HEK293 (cell line): ENCODE measurements around the gene SLC25A31.

ENCODE experiments used
- GLI4 ChIP-seq: fragments of 450-650 bp; formaldehyde crosslinking; IDR thresholded peaks from 2 replicates; pipeline ENCODE4 v1.5.1; 2016; ENCODE audit warnings: missing biosample characterization, missing genetic modification characterization
- OSR2 ChIP-seq: fragments of 450-650 bp; formaldehyde crosslinking; IDR thresholded peaks from 2 replicates; pipeline ENCODE4 v1.5.1; 2016; ENCODE audit warnings: missing biosample characterization, missing genetic modification characterization
- SCRT1 ChIP-seq: fragments of 450-650 bp; formaldehyde crosslinking; IDR thresholded peaks from 2 replicates; pipeline ENCODE4 v1.5.1; 2016; ENCODE audit warnings: missing biosample characterization, missing genetic modification characterization, borderline replicate concordance
- SETDB1 ChIP-seq: IDR thresholded peaks from one replicate; pipeline ENCODE4 v1.6.1; 2017; ENCODE audit warnings: mild to moderate bottlenecking, low read length, moderate library complexity, mixed read lengths; ENCODE audit not compliant: insufficient read length
- TCF7L2 ChIP-seq: IDR thresholded peaks from 2 replicates; pipeline ENCODE4 v1.6.1; 2011; ENCODE audit warnings: low read depth, mild to moderate bottlenecking, inconsistent platforms, low read length, moderate library complexity, borderline replicate concordance
- YY2 ChIP-seq: fragments of 450-650 bp; formaldehyde crosslinking; IDR thresholded peaks from 2 replicates; pipeline ENCODE4 v1.5.1; 2016; ENCODE audit warnings: missing biosample characterization, missing genetic modification characterization
- ZBTB21 ChIP-seq: fragments of 450-650 bp; formaldehyde crosslinking; IDR thresholded peaks from 2 replicates; pipeline ENCODE4 v1.5.1; 2017; ENCODE audit warnings: missing biosample characterization, missing genetic modification characterization
- ZFP37 ChIP-seq: fragments of 450-650 bp; formaldehyde crosslinking; IDR thresholded peaks from 2 replicates; pipeline ENCODE4 v1.5.1; 2016; ENCODE audit warnings: missing biosample characterization, missing genetic modification characterization
- ZNF140 ChIP-seq: fragments of 450-650 bp; formaldehyde crosslinking; IDR thresholded peaks from 2 replicates; pipeline ENCODE4 v1.5.1; 2016; ENCODE audit warnings: missing biosample characterization, missing genetic modification characterization
- ZNF155 ChIP-seq: fragments of 450-650 bp; formaldehyde crosslinking; IDR thresholded peaks from 2 replicates; pipeline ENCODE4 v1.5.1; 2016; ENCODE audit warnings: missing biosample characterization, missing genetic modification characterization
- ZNF157 ChIP-seq: fragments of 450-650 bp; formaldehyde crosslinking; IDR thresholded peaks from 2 replicates; pipeline ENCODE4 v1.5.1; 2016; ENCODE audit warnings: missing biosample characterization, missing genetic modification characterization
- ZNF202 ChIP-seq: fragments of 450-650 bp; formaldehyde crosslinking; IDR thresholded peaks from 2 replicates; pipeline ENCODE4 v1.5.1; 2016; ENCODE audit warnings: missing biosample characterization, missing genetic modification characterization, borderline replicate concordance
- ZNF274 ChIP-seq, 2 experiments: fragments of 200-500 bp in 1 of 2; fragments of 450-650 bp in 1 of 2; sonication (Bioruptor generic) in 1 of 2; formaldehyde crosslinking in 1 of 2; IDR thresholded peaks; 2 replicates each; pipeline versions ENCODE4 v1.5.1 to v1.6.1; 2014 to 2016; ENCODE audit warnings: borderline replicate concordance in 1 of 2, inconsistent platforms in 1 of 2, low read length in 1 of 2, missing biosample characterization in 1 of 2, missing genetic modification characterization in 1 of 2
- ZNF280C ChIP-seq: fragments of 450-650 bp; formaldehyde crosslinking; IDR thresholded peaks from 2 replicates; pipeline ENCODE4 v1.5.1; 2016; ENCODE audit warnings: missing biosample characterization, missing genetic modification characterization
- ZNF292 ChIP-seq: fragments of 450-650 bp; formaldehyde crosslinking; IDR thresholded peaks from 2 replicates; pipeline ENCODE4 v1.5.1; 2016; ENCODE audit warnings: low read depth, missing biosample characterization, missing genetic modification characterization, borderline replicate concordance
- ZNF324 ChIP-seq: fragments of 450-650 bp; formaldehyde crosslinking; IDR thresholded peaks from 2 replicates; pipeline ENCODE4 v1.5.1; 2016; ENCODE audit warnings: missing biosample characterization, missing genetic modification characterization
- ZNF366 ChIP-seq: fragments of 450-650 bp; formaldehyde crosslinking; conservative IDR thresholded peaks from 2 replicates; pipeline ENCODE4 v1.5.1; 2016; ENCODE audit warnings: missing biosample characterization, missing genetic modification characterization
- ZNF404 ChIP-seq: fragments of 450-650 bp; formaldehyde crosslinking; IDR thresholded peaks from 2 replicates; pipeline ENCODE4 v1.5.1; 2017; ENCODE audit warnings: missing biosample characterization, missing genetic modification characterization
- ZNF416 ChIP-seq: fragments of 450-650 bp; formaldehyde crosslinking; IDR thresholded peaks from 2 replicates; pipeline ENCODE4 v1.5.1; 2016; ENCODE audit warnings: missing biosample characterization, missing genetic modification characterization
- ZNF501 ChIP-seq: fragments of 450-650 bp; formaldehyde crosslinking; IDR thresholded peaks from 2 replicates; pipeline ENCODE4 v1.5.1; 2016; ENCODE audit warnings: missing biosample characterization, missing genetic modification characterization
- ZNF529 ChIP-seq: fragments of 450-650 bp; formaldehyde crosslinking; IDR thresholded peaks from 2 replicates; pipeline ENCODE4 v1.5.1; 2017; ENCODE audit warnings: missing genetic modification characterization, missing biosample characterization; ENCODE audit not compliant: insufficient replicate concordance
- ZNF561 ChIP-seq: fragments of 450-650 bp; IDR thresholded peaks from 2 replicates; pipeline ENCODE4 v1.5.1; 2018; ENCODE audit warnings: missing biosample characterization, missing genetic modification characterization, borderline replicate concordance
- ZNF585B ChIP-seq: fragments of 450-650 bp; formaldehyde crosslinking; IDR thresholded peaks from 2 replicates; pipeline ENCODE4 v1.5.1; 2016; ENCODE audit warnings: missing biosample characterization, missing genetic modification characterization
- ZNF664 ChIP-seq: fragments of 450-650 bp; formaldehyde crosslinking; IDR thresholded peaks from 2 replicates; pipeline ENCODE4 v1.5.1; 2016; ENCODE audit warnings: missing biosample characterization, missing genetic modification characterization
- ZNF76 ChIP-seq: fragments of 450-650 bp; formaldehyde crosslinking; IDR thresholded peaks from 2 replicates; pipeline ENCODE4; 2016; ENCODE audit warnings: low read depth, missing biosample characterization, missing genetic modification characterization, borderline replicate concordance
- ZNF768 ChIP-seq: fragments of 450-650 bp; formaldehyde crosslinking; IDR thresholded peaks from 2 replicates; pipeline ENCODE4 v1.5.1; 2018; ENCODE audit warnings: missing biosample characterization, mild to moderate bottlenecking, missing genetic modification characterization
- ZXDB ChIP-seq: fragments of 450-650 bp; formaldehyde crosslinking; IDR thresholded peaks from 2 replicates; pipeline ENCODE4 v1.5.1; 2016; ENCODE audit warnings: missing biosample characterization, missing genetic modification characterization
- TF ChIP-seq, protein P1 (sequence below): fragments of 450-650 bp; formaldehyde crosslinking; IDR thresholded peaks from 2 replicates; pipeline ENCODE4 v1.5.1; 2016; ENCODE audit warnings: missing biosample characterization, missing genetic modification characterization
- TF ChIP-seq, protein P2 (sequence below): fragments of 450-650 bp; formaldehyde crosslinking; IDR thresholded peaks from 2 replicates; pipeline ENCODE4 v1.5.1; 2016; ENCODE audit warnings: missing biosample characterization, missing genetic modification characterization
- TF ChIP-seq, protein P3 (sequence below): fragments of 450-650 bp; formaldehyde crosslinking; IDR thresholded peaks from 2 replicates; pipeline ENCODE4 v1.5.1; 2017; ENCODE audit warnings: missing biosample characterization, missing genetic modification characterization

The SLC25A31 gene

DNA sequence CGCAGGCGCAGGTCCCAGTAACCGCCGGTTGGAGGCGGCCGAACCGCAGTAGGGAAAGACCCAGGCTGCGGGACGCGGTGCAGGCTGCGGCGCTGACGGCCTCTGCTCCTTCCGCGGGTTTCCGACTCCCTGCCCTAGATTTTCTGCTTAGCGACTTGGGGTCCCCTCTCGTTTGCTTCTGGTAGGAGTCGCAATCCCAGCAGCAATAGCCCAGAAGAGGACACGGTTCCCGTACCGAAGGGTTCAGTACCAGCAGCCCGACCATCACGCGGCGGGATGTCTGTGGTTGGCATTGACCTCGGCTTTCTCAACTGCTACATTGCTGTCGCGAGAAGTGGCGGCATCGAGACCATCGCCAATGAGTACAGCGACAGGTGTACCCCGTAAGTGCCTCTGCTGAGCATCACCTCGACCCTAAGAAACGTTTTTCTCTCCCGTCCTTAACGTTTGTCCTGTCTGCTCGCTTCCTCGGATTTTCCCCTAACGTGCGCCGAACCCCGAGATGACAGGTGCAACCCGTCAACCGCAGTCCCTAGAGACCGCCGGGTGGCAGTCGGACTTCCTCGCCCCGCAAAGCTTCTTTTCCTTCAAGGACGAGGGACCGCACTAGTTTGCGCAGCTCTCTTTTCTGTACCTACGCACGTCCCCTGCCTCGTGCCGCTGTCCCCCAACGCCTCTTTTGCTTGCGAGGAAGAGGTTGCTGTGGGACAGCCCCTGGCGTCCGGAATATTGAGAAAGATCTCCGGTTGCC lies 52.2 kb downstream of the SLC25A31 start, which contains the start of gene HSPA4L (continued):
- TF ChIP-seq ZNF366 (tag by site-specific recombination) (no peak), ZNF529 (tag by site-specific recombination) (no peak), ZNF585B (tag by site-specific recombination) (no peak), SETDB1 (no peak), ZXDB (tag by site-specific recombination) (peak; percentile 54; the same call in 1 of the 2 replicates), ZNF501 (peak; percentile 92), ZNF140 (no peak), ZNF280C (tag by site-specific recombination) (no peak), ZNF561 (tag by site-specific recombination) (peak; percentile 76), ZFP37 (tag by site-specific recombination) (no peak), ZNF404 (tag by site-specific recombination) (no peak), ZNF157 (tag by site-specific recombination) (no peak), ZNF768 (no peak), OSR2 (tag by site-specific recombination) (no peak), ZNF274 (IDR thresholded peaks at IDR 0.05; ENCODE audit: low read length) (no peak), ZNF274 (tag by site-specific recombination; IDR thresholded peaks at IDR 0.05; ENCODE audit: borderline replicate concordance) (no peak), ZNF155 (tag by site-specific recombination) (no peak), YY2 (tag by site-specific recombination) (no peak), TCF7L2 (no peak), ZNF416 (tag by site-specific recombination) (no peak), ZNF202 (no peak), ZBTB21 (tag by site-specific recombination) (no peak), ZNF664 (tag by site-specific recombination) (no peak), ZNF324 (tag by site-specific recombination) (0 out of 2 replicates have a peak, but pooled peaks have one; percentile 44), GLI4 (tag by site-specific recombination) (no peak), ZNF292 (tag by site-specific recombination) (no peak), ZNF76 (tag by site-specific recombination) (peak; percentile 50; the same call in 1 of the 2 replicates), SCRT1 (tag by site-specific recombination) (peak; percentile 43; the same call in 1 of the 2 replicates)
- TF ChIP-seq, protein P1, sequence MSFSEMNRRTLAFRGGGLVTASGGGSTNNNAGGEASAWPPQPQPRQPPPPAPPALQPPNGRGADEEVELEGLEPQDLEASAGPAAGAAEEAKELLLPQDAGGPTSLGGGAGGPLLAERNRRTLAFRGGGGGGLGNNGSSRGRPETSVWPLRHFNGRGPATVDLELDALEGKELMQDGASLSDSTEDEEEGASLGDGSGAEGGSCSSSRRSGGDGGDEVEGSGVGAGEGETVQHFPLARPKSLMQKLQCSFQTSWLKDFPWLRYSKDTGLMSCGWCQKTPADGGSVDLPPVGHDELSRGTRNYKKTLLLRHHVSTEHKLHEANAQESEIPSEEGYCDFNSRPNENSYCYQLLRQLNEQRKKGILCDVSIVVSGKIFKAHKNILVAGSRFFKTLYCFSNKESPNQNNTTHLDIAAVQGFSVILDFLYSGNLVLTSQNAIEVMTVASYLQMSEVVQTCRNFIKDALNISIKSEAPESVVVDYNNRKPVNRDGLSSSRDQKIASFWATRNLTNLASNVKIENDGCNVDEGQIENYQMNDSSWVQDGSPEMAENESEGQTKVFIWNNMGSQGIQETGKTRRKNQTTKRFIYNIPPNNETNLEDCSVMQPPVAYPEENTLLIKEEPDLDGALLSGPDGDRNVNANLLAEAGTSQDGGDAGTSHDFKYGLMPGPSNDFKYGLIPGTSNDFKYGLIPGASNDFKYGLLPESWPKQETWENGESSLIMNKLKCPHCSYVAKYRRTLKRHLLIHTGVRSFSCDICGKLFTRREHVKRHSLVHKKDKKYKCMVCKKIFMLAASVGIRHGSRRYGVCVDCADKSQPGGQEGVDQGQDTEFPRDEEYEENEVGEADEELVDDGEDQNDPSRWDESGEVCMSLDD (tag by site-specific recombination), result peak; percentile 84
- TF ChIP-seq, protein P2, sequence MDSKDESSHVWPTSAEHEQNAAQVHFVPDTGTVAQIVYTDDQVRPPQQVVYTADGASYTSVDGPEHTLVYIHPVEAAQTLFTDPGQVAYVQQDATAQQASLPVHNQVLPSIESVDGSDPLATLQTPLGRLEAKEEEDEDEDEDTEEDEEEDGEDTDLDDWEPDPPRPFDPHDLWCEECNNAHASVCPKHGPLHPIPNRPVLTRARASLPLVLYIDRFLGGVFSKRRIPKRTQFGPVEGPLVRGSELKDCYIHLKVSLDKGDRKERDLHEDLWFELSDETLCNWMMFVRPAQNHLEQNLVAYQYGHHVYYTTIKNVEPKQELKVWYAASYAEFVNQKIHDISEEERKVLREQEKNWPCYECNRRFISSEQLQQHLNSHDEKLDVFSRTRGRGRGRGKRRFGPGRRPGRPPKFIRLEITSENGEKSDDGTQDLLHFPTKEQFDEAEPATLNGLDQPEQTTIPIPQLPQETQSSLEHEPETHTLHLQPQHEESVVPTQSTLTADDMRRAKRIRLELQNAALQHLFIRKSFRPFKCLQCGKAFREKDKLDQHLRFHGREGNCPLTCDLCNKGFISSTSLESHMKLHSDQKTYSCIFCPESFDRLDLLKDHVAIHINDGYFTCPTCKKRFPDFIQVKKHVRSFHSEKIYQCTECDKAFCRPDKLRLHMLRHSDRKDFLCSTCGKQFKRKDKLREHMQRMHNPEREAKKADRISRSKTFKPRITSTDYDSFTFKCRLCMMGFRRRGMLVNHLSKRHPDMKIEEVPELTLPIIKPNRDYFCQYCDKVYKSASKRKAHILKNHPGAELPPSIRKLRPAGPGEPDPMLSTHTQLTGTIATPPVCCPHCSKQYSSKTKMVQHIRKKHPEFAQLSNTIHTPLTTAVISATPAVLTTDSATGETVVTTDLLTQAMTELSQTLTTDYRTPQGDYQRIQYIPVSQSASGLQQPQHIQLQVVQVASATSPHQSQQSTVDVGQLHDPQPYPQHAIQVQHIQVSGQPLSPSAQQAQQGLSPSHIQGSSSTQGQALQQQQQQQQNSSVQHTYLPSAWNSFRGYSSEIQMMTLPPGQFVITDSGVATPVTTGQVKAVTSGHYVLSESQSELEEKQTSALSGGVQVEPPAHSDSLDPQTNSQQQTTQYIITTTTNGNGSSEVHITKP (tag by site-specific recombination), result peak; percentile 29; the same call in 1 of the 2 replicates
- TF ChIP-seq, protein P3, sequence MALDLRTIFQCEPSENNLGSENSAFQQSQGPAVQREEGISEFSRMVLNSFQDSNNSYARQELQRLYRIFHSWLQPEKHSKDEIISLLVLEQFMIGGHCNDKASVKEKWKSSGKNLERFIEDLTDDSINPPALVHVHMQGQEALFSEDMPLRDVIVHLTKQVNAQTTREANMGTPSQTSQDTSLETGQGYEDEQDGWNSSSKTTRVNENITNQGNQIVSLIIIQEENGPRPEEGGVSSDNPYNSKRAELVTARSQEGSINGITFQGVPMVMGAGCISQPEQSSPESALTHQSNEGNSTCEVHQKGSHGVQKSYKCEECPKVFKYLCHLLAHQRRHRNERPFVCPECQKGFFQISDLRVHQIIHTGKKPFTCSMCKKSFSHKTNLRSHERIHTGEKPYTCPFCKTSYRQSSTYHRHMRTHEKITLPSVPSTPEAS (tag by site-specific recombination), result no peak
